NCI-H1436 treated with DMSO at 0.1 percent for 48 hours (cell line): Measurements from ENCODE around the gene DRD1.

ENCODE experiments used
- DNase-seq: peaks from one replicate; lab custom pipeline; 2025; lab: John Stamatoyannopoulos, UW

Gene DRD1

GRCh38 chr5:175444060-175444904 is at the start of gene DRD1:
DRD1 (minus strand) TSS chr5:175444182; CDS start chr5:175443099, 1,083 bp downstream.
- DNase-seq = no peak

GRCh38 chr5:175493726-175494125 is 49.7 kb upstream of the DRD1 start:
- no peak for DNase-seq

GRCh38 chr5:175493260-175493659 is 49.3 kb upstream of the DRD1 start:
- no peak for DNase-seq

DNA sequence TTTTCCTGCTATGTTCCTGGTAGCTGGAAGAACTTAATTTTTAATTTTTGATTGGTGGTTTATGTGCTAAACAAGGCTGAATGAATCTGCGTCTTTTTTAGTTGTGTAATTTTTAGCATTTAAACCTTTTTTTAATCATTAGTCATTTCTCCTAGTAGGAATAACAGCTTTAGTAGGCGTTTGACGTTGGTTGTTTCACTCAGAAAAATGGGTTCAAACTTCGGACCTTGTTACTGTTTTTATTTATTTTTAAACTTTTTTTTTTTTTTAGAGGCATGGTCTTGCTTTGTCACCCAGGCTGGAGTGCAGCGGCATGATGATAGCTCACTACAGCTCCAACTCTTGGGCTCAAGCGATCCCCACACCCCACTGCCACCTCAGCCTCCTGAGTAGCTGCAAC is 47.2 kb upstream of the DRD1 start:
- DNase-seq = no peak

GRCh38 chr5:175489693-175490443 is 45.9 kb upstream of the DRD1 start:
- DNase-seq = no peak

- no peak for DNase-seq
These were observed 43.7 kb upstream of the DRD1 start for GRCh38 chr5:175487514-175488222.

GRCh38 chr5:175485631-175486030 is 41.6 kb upstream of the DRD1 start:
- DNase-seq = no peak

- DNase-seq = no peak
These were observed 40.8 kb upstream of the DRD1 start for GRCh38 chr5:175484829-175485228.

DNA sequence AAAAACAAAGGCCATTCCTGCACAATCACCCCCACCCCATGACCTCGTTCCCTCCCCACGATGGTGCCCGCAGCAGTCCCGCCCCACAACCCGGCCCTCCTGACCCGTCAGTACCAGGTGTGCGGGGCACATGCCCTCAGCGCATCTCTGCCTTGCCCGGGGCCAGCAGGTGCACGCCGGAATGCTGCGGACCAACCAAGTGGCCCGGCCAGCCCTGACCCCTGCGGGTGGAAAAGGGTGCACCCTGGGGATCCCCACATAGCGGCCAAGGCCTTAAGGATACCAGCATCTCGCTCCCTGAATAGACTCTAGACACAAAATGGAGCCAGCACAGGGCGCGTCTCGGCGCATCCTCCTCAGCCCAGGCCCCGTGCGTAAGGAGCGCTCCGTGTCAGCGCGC is 40.3 kb upstream of the DRD1 start:
- DNase-seq = no peak

DNA sequence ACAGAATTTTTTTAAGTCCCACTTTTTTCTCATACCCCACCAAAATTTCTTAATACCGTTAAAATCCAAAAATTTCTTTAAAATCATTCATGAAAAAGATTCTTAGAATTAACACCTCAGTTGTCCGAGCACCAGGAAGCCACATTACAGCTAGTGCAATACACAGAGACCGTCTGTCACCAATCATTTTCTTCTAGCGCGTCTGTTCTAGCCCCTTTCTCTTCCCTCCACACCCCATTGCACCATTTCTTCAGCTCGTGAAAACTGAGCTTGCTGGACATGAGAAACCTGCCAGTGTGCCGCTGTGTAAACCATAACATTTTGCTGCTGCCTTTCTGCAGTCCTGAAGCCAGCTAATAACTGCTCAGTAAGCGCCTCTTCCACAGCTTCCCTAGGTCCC is 39.4 kb upstream of the DRD1 start:
- DNase-seq = no peak

DNA sequence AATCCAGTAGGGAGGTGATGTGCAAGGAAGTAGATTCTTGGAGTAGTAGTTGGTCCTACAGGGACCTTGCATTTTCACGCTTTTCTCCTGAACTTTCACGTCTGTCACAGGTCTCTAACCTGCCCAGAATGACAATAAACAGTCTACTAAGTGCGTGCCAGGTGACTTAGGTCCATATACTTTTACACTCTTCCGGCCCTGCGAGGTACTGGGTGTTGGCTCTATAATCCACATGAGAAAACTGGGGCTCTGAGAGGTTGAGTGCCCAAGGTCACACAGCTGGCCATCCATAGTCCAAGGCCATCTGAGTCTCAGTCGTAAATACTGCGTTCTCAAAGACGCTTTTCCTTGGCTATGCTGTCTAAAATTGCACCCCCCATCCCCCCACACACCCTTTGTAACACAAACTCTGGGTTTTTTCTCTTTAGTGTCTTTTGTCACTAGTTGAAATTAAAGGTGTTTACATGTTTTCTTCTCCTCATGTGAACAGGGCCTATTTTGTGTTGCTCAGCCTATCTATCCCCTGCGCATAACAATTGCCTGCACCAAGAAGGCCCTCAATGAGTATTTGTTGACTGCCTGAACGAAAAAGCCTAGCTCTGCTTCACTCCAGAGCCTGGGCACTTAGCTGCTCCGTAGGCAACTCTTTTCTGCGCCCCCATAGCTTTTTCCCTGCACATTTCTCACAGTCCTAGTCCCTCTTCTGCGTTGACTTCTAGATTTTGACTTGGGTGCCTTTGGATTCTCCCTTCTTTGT is 35.3 kb upstream of the DRD1 start:
- no peak for DNase-seq

GRCh38 chr5:175478384-175479124 is 34.6 kb upstream of the DRD1 start, which contains the start of gene SFXN1:
SFXN1 (plus strand) TSS chr5:175478560; CDS start chr5:175492104, 13,544 bp downstream.
- DNase-seq = no peak

- no peak for DNase-seq
These were observed 34.0 kb upstream of the DRD1 start for GRCh38 chr5:175478008-175478383.

DNA sequence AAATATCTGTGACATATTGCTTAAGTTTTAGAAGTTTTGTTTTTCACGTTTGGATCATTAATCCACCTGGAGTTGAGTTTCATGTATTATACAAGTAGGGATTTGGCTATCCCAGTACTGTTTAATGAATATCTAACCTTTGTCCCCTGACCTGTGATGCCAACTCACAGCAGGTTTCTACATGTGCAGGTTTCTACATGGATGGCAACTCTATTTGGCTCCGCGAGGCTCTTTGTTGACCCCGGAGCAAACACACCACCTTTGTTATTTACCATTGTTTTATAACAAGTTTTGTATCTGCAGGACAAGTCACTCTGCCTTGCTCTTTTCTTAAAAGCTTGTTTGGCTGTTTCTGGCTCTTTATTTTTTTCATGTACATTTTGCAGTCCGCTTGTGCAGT is 33.5 kb upstream of the DRD1 start:
- no peak for DNase-seq

GRCh38 chr5:175475248-175475647 is 31.3 kb upstream of the DRD1 start:
- DNase-seq = no peak

DNA sequence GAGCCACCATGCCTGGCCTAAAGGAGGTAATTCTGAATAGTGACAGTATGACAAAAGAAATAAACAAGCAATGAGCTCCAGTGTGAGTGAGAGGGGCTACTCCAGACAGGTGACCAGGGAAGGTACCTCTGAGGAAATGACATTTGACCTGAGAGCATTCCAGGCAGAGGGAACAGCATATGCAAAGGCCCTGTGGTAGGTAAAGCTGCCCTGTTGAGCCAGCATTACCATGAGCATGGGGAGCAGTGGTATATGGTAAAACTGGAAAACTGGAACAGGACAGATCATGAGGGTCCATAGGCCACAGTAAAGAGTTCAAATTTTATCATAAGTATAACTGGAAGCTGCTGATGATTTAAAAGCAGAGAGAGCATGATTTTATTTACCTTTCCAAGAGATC is 28.4 kb upstream of the DRD1 start:
- no peak for DNase-seq

DNA sequence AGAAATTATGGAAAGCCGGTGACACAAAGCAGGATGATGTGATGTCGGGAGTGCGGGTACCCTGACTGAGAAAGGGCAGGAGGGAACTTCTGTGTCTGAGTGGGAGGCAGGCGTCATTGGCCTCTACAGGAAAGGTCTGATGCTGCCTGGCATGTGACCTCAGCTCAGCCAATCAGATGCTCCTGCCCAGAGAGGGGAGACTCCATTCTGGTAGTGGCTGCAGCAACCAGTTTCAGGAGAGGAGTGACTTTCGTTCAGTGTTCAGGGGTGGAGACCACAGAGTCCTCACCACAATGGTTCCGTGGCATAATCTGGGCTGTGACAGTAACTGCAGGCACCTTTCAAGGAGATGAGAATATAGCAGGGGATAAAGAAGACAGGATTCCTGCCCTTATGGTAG is 27.6 kb upstream of the DRD1 start:
- DNase-seq = no peak

GRCh38 chr5:175471196-175471595 is 27.2 kb upstream of the DRD1 start:
- DNase-seq = no peak

- peak; percentile 47 for DNase-seq
These were observed 26.8 kb upstream of the DRD1 start for GRCh38 chr5:175470781-175471180.

DNA sequence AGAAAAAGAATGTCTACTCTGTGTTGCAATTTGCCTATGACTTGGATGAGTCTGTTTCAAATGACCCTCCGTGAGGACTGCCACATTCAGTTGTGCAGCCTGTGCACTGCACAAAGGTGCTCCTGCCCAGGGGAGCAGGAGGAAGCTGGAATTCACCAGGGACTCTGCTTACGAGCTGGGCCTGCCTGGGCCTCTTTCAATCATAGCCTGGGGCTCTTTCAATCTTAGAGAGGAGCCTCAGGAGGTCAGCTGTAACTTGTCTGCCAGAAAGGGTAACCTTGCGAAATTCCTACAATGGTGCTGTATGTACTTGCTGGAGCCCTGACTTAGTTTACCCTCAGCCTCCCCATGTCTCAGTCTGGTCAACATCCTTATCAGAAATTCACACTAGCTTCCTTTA is 25.9 kb upstream of the DRD1 start:
- no peak for DNase-seq

DNA sequence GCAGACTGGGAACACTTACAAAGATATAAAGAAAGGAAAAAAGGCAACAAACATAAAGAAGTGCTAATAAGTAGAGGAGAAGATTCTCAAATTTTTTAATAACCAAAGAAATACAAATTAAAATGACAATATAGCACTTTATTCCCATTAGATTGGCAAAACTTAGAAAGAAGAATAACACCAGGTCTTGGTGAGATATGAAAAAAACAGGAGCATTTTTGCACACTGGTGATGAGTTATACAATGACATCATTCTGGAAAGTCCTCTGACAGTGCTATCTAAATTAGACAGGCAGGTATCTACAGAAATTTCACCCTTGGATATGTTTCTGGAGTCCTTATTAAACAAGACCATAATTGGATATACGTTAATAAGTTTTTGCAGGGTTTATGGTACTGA is 24.9 kb upstream of the DRD1 start:
- DNase-seq = no peak
